Testis (tissue), 3 donors: ENCODE data around the gene RIPOR3. TPM values are rescaled to one million over a fixed set of nuclear protein-coding genes. Genes with fewer than 3 reads are reported as not detected.

Experiments
- DNase-seq: peaks from one replicate; pipeline ENCODE4 v3.0.0-alpha.2; 2019
- H3K27ac ChIP-seq, 2 donors: fragments of 200-600 bp; sonication (generic); one replicate each; pipeline ENCODE4 v1.5.1; 2019
- H3K27me3 ChIP-seq: fragments of 200-600 bp; sonication (generic); one replicate; pipeline ENCODE4 v1.5.1; 2019
- H3K36me3 ChIP-seq: fragments of 200-600 bp; sonication (generic); one replicate; pipeline ENCODE4 v1.5.1; 2017; ENCODE audit warnings: low read depth; ENCODE audit errors: missing control alignments
- H3K4me1 ChIP-seq: fragments of 200-600 bp; sonication (generic); one replicate; pipeline ENCODE4 v1.5.1; 2019
- H3K4me3 ChIP-seq, 2 donors: fragments of 200-600 bp; sonication (generic); one replicate each; pipeline ENCODE4 v1.5.1; 2017 to 2019
- H3K9me3 ChIP-seq: fragments of 200-600 bp; sonication (generic); one replicate; pipeline ENCODE4 v1.5.1; 2017
- CTCF ChIP-seq, 3 experiments: fragments of 450-650 bp in 2 of 3; fragments of 200-600 bp in 1 of 3; sonication (generic) in 1 of 3; IDR thresholded peaks; one replicate each; pipeline ENCODE4 v1.5.1; 2016 to 2019; ENCODE audit warnings: antibody characterized with exemption in 3 of 3, mild to moderate bottlenecking in 2 of 3, moderate library complexity in 1 of 3
- POLR2A ChIP-seq: fragments of 450-650 bp; IDR thresholded peaks from one replicate; pipeline ENCODE4 v1.6.1; 2017; ENCODE audit warnings: antibody characterized with exemption, mild to moderate bottlenecking, moderate library complexity
- WGBS, 2 donors: methylation state at CpG; one replicate each; pipeline ENCODE4 v1.1.5; 2018; 5-methylcytosine and 5-hydroxymethylcytosine counted together
- intact Hi-C: fragments of 100-400 bp; cut with DNase I; formaldehyde crosslinking; loops from one replicate; pipeline ENCODE4 v1.15.1; 2023; ENCODE audit warnings: low total_unique reads
- polyA plus RNA-seq: library from polyadenylated mRNA; stranded (reverse); fragments of 350-450 nt; fragmentation: Illumina TruSeq; extraction: RNeasy Lipid Tissue Mini Kit (QIAGEN cat#74804); gene quantifications from one replicate; pipeline ENCODE4 v1.2.3, GENCODE V29; 2014; ENCODE audit warnings: low read depth, low replicate concordance; ENCODE audit not compliant: insufficient read depth
- total RNA-seq, 2 donors: library from RNA; depleted of rRNA; stranded (reverse); fragments of >200 nt; gene quantifications; one replicate each; pipeline ENCODE4 v1.2.3, GENCODE V29; 2016

RIPOR3 gene
- total and polyA plus RNA-seq, 3 donors from 2014 or later: 11.3 to 26.9 (median 22.1) TPM

GRCh38 chr20:50609438-50609989, 81.8 kb downstream of the RIPOR3 start:
- intact Hi-C loops: no loop called here
- Histone ChIP-seq H3K4me1 (peaks cover 13% of the 10 kb centered on the region), H3K27ac (no peak overlapping the region), H3K4me3 (no peak overlapping the region), H3K27me3 (no peaks in the 10 kb centered on the region), H3K36me3 (no peaks in the 10 kb centered on the region), H3K9me3 (no peaks in the 10 kb centered on the region)
- 96% methylated on average over 28 of the region's 28 CpGs; no CpG with 5 or more reads in 1 of the 2 donors for WGBS, 2 donors
- TF ChIP-seq CTCF (IDR thresholded peaks at IDR 0.05): no peak
- no peak for TF ChIP-seq POLR2A
- no peak for DNase-seq

GRCh38 chr20:50608750-50609104, 82.6 kb downstream of the RIPOR3 start:
- Histone ChIP-seq H3K4me3 (no peak overlapping the region), H3K27ac (no peak overlapping the region), H3K4me1 (peaks cover 13% of the 10 kb centered on the region), H3K27me3 (no peaks in the 10 kb centered on the region), H3K36me3 (no peaks in the 10 kb centered on the region), H3K9me3 (no peaks in the 10 kb centered on the region)
- WGBS, 2 donors: 96 to 100% methylated on average over 1 to 9 of the region's 13 CpGs
- DNase-seq: no peak
- TF ChIP-seq POLR2A (no peak), CTCF (IDR thresholded peaks at IDR 0.05) (no peak)
- intact Hi-C loops: no loop called here

- Histone ChIP-seq H3K4me3 (no peak overlapping the region), H3K4me1 (peaks cover 13% of the 10 kb centered on the region), H3K9me3 (no peaks in the 10 kb centered on the region), H3K27ac (no peak overlapping the region), H3K36me3 (no peaks in the 10 kb centered on the region), H3K27me3 (no peaks in the 10 kb centered on the region)
- intact Hi-C loops: no loop called here
- DNase-seq: no peak
- no peak for TF ChIP-seq POLR2A
- no peak for TF ChIP-seq CTCF (IDR thresholded peaks at IDR 0.05)
- 91 to 93% methylated on average over 26 to 32 of the region's 32 CpGs for WGBS, 2 donors
These were observed 83.2 kb downstream of the RIPOR3 start for GRCh38 chr20:50607850-50608749.

- no peak overlapping the region for H3K27ac ChIP-seq
- no peak for DNase-seq
- no peaks in the 10 kb centered on the region for H3K36me3 ChIP-seq
- H3K4me1 ChIP-seq: peaks cover 13% of the 10 kb centered on the region
- H3K4me3 ChIP-seq: no peak overlapping the region
- WGBS, 2 donors: 89 to 91% methylated on average over 7 to 9 of the region's 9 CpGs
- no peaks in the 10 kb centered on the region for H3K9me3 ChIP-seq
- no peak for TF ChIP-seq POLR2A
- no peak for TF ChIP-seq CTCF (IDR thresholded peaks at IDR 0.05)
- intact Hi-C loops: no loop called here
- H3K27me3 ChIP-seq: no peaks in the 10 kb centered on the region
These were observed 83.9 kb downstream of the RIPOR3 start for GRCh38 chr20:50607436-50607835.
